ENCODE data around the gene DYNC1I2.

The DYNC1I2 gene

DNA sequence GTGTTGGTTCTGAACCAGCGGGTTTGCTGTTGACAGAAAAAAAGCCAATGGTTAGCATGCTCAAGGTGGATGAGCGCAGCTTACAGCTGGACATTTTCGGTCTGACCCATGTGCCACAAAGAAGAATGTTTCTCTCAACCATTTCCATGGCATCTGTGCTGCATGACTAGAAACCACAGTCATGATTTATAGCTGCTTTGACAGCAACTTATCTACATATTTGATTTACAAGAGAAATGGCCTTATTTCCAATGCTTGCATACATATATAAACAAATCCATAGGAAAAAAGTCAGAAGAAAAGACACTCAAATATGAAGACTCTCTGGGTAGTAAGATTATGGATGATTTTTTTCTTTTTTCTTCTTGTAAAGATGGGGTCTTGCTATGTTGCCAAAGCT lies 98.2 kb downstream of the DYNC1I2 start:
- no peak for DNase-seq

DNA sequence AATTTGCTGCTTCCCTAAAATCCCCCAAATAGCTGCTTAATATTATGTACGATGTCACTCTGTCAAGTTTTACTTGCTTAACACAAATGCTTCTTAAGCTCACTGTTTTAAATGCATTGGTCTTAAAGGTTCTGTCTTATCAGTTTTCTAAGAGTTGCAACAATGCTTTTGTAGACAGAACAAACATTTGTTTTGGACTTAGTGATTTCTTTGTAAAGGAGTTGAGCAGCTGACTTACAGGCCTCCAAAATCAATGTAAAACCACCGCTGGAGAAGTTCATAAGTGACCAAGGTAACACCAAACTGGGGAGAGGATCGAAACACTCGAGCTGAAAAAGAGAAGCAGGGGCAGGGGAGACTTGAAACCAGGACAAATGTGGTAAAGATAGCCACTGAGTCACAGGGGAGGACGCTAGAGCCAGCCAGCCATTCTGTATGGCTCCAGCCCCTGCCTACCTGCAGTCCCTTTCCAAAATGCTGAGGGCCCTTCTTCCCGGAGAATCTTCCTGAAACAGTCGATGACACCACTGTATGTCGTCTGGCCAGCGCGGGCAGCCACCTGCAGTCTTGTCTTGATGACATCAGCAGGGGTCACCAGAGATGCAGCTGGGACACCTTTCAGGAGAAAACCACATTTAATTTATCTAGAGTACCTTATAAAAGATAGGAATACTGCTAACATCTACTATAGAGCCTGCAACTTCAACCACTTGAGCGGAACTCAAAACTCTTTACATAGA lies 100.2 kb downstream of the DYNC1I2 start:
- no peak for DNase-seq

DNA sequence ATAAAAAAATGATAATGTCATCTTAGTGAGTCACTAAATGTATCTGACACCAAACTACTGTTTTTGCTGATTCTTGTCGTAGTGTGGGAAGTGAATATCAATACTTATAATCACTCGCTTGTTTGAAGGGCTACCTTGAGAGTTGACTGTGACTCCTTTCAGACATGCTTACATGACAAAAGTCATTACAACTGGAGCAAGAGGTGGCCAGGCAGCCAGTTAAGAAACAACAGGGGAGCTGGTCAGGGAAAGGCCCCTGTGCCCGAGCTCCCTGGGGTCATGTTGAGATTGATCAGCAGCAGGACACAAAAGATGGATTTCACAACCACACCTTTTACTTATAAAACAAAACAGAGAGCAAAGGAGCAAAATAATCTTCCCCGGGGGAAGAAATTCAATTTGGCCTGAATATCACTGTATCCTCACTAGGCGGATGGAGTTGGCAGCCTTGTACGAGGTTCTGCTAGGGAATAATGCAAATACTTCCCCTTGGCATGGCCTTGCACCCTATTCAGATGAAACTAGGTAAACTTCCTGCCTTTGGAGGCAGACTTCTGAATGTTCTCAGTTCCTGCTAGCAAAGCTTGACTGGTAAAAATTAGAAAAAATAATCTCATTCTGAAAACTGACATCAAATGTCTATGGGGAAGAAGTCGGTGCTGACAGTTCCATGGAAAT lies 101.2 kb downstream of the DYNC1I2 start:
- no peak for DNase-seq

DNA sequence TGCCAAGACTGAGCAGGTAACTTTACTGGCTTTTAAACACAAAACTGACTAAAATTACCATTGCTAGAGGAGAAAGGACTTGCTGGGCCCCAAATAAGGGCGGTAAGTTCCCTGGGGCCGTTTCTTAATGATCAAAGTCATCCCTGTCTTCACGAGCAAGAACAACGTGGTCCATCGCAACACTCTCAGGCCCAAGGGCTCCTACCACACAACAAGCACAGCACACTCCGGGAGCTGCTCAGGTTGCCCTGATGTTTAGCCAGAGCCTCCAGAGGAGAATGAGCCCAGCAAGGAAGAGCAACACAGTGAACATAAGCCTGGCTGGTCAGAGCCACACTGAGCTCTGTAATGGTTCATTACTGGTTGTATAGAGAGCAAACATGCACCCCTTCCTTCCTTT lies 102.7 kb downstream of the DYNC1I2 start:
- no peak for DNase-seq

DNA sequence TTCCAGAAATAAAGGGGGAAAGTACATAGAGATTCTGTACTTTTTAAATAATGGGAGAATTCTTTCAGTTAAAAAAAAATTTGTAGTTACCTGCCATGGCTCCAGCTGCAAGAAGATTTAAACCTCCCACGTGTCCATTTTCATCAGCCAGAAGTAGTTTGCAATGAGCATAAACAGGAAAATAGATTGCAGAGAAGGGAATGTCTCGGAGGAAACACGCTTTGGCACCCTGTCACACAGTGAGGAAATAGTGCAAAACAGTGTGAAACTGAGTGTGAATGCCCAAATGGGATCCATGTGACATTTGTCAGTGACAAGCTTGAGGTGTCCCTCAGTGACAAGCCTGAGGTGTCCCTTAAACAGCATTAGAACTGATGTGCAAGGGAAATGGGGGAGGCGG lies 104.1 kb downstream of the DYNC1I2 start:
- DNase-seq: no peak

DNA sequence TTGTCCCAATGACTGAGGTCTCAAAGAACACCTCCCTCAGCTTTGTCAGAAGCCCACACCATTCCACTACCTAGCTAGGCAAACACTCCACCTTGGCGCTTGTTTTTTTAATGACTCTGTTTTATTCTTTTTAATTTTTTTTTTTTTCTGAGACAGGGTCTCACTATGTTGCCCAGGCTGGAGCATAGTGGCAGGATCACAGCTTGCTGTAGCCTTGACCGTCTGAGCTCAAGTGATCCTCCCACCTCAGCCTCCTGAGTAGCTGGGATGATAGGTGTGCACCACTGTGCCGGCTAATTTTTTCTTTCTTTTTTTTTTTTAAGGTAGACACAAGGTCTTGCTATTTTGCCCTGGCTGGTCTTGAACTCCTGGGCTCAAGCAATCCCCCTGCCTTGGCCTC lies 104.9 kb downstream of the DYNC1I2 start:
- DNase-seq: no peak

DNA sequence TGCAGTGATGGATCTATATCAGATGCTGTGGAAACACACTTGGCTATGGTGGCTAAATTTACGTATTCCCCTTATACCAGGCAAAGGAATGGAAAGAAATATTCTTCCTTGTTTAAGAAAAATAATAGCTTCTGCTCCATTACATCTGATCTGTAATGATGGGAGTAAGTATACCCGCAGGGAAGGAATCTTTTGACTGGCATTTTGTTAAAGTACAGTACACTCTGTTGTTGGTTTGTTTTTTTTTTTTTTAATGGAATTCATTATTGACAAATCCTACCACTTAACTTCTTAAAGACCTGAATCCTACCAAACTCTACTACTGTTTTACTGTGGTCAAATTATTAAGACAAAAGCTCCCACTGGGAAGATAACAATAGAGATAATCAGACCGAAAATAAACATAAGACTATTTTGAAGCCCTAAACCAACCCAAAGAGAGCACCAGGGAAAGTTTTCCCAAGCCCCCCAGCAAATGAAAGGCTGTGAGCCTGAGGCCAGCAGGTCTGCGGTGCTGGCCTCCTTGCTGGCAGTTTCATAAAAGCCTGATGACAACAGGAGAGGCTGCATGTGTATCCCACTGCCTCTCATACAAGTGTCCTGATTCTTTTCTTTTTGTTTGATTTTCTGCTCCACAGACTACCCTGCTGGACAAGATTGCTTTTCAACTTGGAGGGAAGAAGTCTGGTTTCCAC lies 105.8 kb downstream of the DYNC1I2 start:
- no peak for DNase-seq

DNA sequence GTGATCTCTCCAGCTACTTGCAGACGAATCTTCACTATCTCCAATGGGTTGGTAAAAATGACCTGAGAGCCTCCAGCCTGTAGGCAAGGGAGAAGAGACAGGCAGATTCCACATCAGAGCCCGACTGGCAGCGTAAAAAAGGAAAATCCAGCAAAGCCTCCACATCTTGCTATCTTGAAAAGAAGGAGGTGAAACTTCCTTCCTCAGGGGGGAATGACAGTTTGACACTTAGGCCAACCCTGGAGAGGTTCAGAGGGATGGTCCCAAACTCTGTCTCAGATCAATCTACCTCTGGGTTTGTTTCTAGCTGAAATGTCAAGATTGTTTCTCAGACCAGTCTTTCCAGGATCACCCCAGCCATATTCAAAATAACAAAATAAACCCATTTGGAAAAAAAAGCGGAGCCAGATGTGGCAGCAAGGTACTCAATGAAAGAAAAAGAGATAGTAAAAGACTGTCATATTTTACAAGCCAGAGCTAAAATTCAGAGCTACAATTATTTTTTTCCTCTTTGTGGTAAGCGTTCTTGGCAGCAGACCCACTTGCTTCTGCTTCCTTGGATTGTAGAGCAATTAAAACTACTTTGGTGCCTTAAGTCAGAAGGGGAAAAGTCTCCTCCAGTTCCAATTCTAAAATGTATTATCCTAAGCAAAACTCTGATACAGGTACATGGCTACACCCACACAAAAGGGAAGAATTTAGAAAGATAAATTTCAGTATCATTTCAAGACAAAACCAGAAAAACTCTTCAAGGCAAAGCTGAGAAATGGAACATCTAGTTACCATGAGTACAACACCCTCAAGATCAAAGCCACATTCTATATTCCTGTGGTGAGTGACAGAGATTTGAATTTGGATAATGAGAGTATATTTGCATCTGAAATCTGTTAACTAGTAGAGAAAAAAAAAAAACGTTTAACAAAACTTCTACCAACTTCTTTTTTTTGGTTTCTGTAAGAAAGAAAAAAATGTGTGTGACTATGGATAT lies 106.7 kb downstream of the DYNC1I2 start:
- DNase-seq: no peak

DNA sequence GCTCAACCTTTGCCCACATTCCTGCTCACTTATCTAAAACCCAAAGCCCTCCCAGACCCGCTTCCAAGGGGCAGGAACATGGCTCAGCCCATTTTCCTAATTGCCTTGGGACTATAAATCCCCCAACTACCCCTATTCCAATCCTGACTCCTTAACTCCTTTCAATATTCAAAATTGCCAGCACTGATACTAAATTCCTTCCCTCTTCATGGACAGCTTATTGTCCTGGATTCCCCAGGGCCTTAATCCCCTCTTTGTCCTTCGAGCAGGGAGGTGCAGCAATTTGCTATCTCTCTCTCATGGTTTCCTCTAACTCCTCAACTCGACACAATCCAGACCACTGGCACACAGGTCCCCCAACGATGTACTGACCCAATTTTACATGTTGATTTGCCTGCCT lies 107.6 kb downstream of the DYNC1I2 start:
- no peak for DNase-seq

All from NCI-H774 (cell line).